Glomerular visceral epithelial cell (primary cell): ENCODE results near the gene FAM13C.
"Not testable (repeated sequence)": the region's sequence is repeated elsewhere in the genome, so short reads cannot be mapped to it uniquely, and the experiment has no call there.

ENCODE experiments used
- DNase-seq: peaks from one replicate; pipeline ENCODE4 v3.0.0-alpha.2; 2016; ENCODE audit errors: extremely low spot score

FAM13C gene

GRCh38 chr10:59276133-59276532, 86.2 kb downstream of the FAM13C start:
- no peak for DNase-seq

GRCh38 chr10:59273445-59273844, 88.9 kb downstream of the FAM13C start:
- DNase-seq = no peak

GRCh38 chr10:59272061-59272460, 90.3 kb downstream of the FAM13C start:
- DNase-seq = no peak

- no peak for DNase-seq
These were observed 91.2 kb downstream of the FAM13C start for GRCh38 chr10:59271160-59271559.

DNA sequence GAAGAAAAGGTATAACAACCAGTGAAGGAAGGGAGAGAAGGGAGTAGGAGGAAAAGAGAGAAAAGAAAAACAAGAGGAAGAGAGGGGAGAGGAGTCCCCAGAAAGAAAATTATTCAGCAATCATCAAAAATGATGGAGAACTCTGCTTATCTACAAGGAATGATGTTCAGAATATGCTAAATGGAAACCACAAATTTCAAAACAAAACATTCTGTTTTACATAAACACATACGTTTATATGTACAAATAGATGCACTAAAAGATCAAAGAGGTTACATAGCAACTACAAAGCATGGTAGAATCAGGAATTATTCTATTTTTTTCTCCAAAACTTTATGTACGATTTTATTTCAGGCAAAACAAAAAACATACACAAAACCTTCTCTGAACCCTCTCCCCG, 91.9 kb downstream of the FAM13C start:
- DNase-seq = no peak

- no peak for DNase-seq
These were observed 92.7 kb downstream of the FAM13C start for GRCh38 chr10:59269651-59270050.

DNA sequence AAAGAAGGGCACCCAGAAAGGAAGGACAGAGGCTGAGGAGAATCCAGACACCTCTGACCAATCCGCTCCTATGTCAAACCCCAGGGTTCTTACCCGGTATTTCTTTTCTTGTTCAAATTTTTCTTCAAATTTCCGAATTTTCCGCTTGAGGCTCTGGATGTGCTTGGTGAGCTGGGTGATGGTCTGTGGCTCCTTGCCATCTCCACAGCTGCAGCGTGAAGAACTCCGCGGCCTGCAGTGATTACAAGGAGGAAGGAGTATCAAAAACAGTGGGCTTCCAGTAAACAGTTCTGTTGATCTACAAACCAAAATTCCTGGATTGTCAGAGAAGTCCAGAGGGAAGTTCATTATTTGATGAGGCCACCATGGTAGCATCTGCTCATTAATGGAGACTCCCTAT, 93.9 kb downstream of the FAM13C start:
- no peak for DNase-seq

DNA sequence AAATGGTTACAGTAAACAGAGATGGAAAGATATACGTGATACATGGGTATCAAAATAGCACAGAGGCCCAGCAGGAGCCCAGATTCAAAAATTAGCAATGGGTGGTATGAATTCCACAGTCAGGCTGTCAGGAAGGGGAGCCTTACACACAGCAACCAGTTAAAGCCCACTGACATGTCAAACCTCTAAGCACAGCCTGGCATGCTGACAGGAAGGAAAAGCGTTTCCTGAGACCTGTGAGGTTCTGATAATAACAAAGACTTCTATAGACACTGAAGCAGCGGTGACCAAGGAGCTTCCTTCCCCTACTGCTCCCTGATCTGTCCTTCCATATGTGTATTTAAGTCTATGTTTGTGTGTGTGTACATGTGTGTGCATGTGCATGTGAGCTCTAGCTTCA, 96.0 kb downstream of the FAM13C start:
- no peak for DNase-seq

GRCh38 chr10:59265141-59265540, 97.2 kb downstream of the FAM13C start:
- no peak for DNase-seq

GRCh38 chr10:59258890-59259289, 103.5 kb downstream of the FAM13C start:
- DNase-seq = no peak

GRCh38 chr10:59257224-59257623, 105.1 kb downstream of the FAM13C start:
- DNase-seq = no peak

- no peak for DNase-seq
These were observed 106.9 kb downstream of the FAM13C start for GRCh38 chr10:59255463-59255862.

GRCh38 chr10:59252491-59252890, 109.9 kb downstream of the FAM13C start:
- DNase-seq = no peak

GRCh38 chr10:59245686-59246085, 116.7 kb downstream of the FAM13C start:
- no peak for DNase-seq

- DNase-seq = no peak
These were observed 117.5 kb downstream of the FAM13C start for GRCh38 chr10:59244871-59245270.

DNA sequence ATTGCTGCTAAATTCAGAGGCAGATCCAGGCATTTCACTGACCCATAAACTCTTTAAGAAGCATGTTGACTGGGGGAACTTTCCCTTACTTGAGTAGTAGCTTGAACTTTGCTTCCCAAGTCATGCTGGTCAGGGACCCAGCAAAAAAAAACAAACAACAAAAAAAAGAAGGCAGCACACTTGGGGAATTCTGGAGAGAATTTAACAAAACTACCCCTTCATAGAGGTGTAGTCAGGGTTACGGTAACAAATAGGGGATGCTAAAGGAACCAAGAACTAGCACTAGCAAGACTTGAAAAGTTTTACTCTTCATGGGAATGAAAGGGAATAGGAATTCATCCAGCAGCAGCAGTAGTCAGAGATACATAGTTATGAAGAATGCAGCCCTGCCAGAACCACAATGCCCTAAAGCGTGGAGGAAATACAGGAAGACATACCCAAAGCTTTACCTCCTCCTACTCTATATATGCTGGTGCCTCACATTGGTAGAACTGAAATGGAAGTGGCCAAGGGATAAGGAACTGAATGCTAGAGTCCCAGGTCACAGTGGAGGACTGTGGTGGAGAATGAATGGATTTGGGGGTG, 118.6 kb downstream of the FAM13C start:
- DNase-seq = no peak

DNA sequence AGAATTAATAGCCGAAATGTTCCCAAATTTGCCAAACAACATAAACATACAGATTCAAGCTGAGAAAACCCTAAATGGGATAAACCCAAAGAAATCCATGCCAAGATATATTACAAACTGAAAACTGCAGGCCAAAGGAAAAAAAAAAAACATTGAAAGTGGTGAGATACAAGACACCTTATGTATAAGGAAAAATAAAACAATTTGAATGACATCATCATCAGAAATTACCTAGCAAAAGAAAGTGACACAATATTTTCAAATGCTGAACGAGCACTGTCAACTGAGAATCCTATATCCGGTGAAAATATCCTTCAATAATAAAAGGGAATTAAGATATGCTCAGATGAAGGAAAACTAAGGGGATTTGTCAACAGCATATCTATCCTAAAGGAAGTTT, 119.4 kb downstream of the FAM13C start:
- no peak for DNase-seq

DNA sequence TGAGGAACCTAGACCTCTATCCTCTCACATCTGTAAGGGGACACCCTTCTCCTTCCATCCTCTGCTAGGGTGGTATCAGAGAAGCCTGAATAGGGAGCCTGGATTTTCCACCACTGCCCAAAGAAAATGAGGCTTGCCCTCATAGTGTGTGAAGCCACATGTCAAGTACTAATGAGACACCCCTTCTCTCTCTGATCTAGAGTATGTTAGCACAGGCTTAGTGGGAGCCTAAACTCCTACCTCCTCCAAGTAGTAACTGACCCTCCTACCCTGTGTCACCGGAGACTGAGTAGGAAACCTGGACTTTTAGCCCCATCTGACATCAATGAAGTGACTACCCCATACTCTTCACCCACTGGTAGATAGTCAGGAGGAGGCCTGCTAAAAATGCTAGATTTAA, 120.3 kb downstream of the FAM13C start:
- no peak for DNase-seq

GRCh38 chr10:59240582-59241183, 121.7 kb downstream of the FAM13C start:
- DNase-seq = peak; percentile 33

- not testable (repeated sequence) for DNase-seq
These were observed 123.2 kb downstream of the FAM13C start for GRCh38 chr10:59239108-59239507.

GRCh38 chr10:59237775-59238174, 124.6 kb downstream of the FAM13C start:
- no peak for DNase-seq

DNA sequence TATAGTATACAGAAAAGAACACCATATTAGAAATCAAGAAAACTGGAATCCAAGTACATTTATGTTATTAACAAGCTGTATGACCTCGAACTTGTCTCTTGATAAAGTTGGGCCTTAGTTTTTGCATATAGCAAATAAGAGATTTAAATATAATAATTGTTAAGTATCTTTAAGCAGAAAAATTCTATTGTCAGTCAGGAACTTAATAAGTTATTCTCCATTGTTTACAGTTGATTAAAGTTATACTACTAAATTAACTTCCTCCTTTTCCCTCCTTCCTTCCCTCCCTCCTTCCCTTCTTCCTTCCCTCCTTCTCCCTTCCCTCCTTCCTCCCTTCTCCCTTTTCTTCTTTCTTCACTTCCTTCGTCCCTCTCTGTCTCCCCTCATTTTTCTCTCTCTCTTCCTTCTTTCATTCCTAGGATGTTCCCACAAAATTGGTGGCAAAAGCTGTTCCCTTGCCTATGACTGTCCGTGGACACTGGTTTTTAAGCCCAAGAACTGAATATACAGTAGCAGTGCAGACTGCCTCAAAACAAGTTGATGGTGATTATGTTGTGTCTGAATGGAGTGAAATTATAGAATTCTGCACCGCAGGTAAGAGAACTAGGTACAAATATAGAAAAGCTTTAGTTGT, 126.2 kb downstream of the FAM13C start:
- DNase-seq = no peak

GRCh38 chr10:59234816-59235429, 127.4 kb downstream of the FAM13C start:
- peak; percentile 27 for DNase-seq
